GM18873 (cell line): ENCODE measurements around the gene PRIM1.
"Not testable (repeated sequence)": the region's sequence is repeated elsewhere in the genome, so short reads cannot be mapped to it uniquely, and the experiment has no call there.

Source experiments
- ATAC-seq: cut with Tn5 transposase; IDR thresholded peaks from one replicate; pipeline ENCODE4 v1.9.1; 2021; ENCODE audit warnings: mild to moderate bottlenecking, moderate library complexity, moderate number of reproducible peaks; ENCODE audit not compliant: unreplicated experiment, low FRiP score

The PRIM1 gene

DNA sequence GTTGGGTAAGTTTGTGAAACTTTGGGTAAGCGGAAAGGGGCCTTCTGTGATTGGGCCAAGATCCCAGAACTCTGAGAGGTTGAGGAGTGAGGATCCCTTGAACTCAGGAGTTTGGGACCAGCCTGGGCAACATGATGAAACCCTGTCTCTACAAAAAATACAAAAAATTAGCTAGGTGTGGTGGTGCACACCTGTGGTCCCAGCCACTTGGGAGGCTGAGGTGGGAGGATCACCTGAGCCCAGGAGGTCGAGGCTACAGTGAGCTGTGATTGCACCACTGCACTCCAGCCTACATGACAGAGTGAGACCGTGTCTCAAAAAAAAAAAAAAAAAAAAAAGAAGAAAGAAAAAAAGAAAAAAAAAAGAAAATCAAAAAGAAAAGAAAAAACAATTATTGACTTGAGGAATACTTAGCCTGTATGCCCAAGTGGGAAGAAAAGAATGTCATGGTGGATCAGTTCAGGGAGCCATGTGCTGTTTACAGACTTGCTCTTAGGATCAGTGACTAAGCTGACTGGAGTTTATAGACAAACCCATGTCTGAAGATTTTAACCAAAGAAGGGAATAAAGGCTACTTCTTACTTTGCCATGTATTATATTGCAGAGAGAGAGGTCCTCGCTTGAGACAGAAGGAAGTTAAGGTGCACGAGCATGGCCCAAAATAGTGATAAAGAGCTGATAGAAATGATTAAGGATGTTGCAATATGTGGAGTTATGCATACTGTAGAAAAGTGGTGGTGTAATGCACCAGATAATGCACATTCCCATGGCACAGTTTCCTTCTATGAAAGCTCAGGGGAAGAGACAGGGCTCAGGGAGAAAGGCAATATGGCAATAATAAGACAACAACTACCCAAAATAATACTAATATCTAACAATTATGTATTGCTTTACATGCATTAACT is 11.9 kb upstream of the PRIM1 start:
- ATAC-seq: no peak

DNA sequence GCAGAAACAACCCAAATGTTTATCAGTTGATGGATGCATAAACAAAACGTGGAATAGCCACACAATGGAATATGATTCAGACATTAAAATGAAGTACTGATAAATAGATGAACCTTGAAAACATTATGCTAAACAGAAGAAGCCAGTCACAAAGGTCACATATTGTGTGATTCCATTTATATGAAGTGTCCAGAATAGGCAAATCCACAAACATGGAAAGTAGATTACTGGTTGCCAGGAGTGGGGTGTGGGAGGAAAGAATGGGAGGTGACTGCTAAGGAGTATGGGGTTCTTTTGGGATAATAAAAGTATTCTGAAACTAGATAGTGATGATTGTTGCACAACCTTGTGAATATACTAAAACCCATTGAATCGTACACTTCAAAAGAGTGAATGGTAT is 9.7 kb upstream of the PRIM1 start:
- ATAC-seq: no peak

GRCh38 chr12:56760460-56760859 is 8.3 kb upstream of the PRIM1 start:
- ATAC-seq: no peak

DNA sequence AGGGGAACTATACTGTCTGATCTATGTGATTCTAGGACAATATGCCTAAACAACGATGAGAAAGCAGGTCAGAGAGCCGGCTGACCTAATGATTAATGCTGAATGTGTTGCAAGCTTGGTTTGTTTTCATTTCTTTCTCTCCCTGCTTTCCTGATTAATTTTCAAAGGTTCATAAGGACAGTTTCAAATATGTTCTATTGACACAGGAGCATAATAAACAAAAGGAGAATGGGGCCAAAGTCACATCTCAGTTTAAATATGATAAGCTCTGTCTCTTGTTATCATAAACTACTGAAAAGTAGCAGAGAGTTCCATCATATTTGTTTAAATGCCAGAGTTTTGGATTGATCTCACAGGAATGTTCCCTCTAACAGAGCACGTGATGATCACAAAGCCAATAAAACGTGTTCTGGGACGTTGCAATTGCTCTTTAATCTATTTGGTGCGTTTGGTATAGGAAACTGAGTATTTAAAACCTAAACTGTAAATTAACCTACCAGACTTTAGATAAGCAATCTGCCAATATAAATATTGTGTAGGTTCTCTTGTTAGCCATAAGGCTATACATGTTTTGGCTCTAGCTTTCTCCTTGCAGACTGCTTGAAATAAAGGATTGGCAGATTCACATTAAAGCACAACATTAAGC is 7.3 kb upstream of the PRIM1 start:
- no peak for ATAC-seq

DNA sequence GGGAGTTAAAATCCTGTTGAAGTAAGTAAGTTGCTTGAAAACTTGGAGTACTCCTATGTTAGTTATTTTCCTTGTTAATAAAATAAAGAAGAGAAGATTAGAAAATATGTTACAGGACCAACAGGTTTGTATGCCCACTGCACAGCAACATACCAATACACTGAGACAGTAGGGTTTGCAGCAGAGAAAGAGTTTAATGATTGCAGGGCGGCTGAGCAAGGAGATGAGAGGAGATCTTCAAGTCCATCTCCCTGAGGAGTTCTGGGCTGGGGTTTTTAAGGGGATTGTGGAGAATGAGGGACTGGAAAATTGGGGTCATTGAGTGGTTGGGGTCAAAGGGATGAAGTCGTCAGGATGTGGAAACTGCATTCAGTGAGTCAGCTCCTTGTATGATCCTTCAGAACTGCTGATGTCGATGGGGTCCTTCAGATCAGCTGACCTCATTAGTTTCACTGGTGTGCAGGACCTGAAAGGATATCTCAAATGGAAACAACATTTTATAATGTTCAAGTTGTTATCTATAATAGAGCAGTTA is 6.7 kb upstream of the PRIM1 start:
- ATAC-seq: no peak

- not testable (repeated sequence) for ATAC-seq
Measured at GRCh38 chr12:56757971-56758370, 5.8 kb upstream of the PRIM1 start.

DNA sequence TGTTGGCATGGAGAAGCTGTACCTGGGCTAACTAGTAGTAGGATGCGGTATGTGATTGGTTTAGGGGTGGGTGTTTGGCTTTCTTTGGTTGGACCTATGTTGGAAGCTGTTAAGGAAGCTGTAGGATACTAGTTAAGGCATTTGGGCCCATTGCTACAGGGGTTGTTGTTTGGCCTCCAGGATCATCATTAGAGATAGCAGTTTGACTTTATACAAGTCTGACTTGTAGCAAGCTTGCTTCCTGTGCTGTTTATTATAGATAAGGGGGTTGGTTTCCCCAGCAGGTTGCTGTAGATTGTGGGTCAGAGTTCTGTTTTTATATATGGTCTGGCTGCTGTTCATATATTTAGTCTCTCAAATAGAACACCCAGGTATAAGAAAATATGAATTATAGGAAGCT is 1.4 kb upstream of the PRIM1 start:
- ATAC-seq: no peak

- not testable (repeated sequence) for ATAC-seq
Measured at GRCh38 chr12:56750596-56750995, 1.5 kb downstream of the PRIM1 start.

- no peak for ATAC-seq
Measured at GRCh38 chr12:56749853-56750252, 2.3 kb downstream of the PRIM1 start.

GRCh38 chr12:56749359-56749758 is 2.8 kb downstream of the PRIM1 start:
- ATAC-seq: no peak

- no peak for ATAC-seq
Measured at GRCh38 chr12:56728139-56728861, 23.8 kb downstream of the PRIM1 start.

- not testable (repeated sequence) for ATAC-seq
Measured at GRCh38 chr12:56726196-56726675, 25.9 kb downstream of the PRIM1 start.

DNA sequence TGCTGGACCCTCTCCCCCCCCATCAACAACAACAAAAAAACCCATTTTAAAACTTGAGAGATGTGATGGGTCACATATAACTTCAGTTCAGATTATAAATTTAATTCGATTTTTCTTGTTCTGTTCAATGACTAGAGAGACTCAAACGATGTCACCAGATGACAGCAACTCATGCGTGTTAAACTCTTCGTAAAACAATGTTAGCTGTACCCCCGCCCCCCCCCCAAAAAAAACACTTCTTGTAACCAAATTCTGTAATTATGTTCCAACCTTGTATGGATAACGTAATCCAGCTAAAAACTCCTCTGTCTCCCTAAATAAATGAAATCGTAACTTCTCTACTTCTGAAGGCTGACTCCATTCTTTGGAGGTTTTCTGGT is 26.4 kb downstream of the PRIM1 start:
- ATAC-seq: no peak

- ATAC-seq: peak; percentile 94
Measured at GRCh38 chr12:56724972-56725722, 27.0 kb downstream of the PRIM1 start, which contains the start of gene NACA. Gene NACA, minus strand, starts transcription at chr12:56725299. Its CDS starts 778 bp downstream, at chr12:56724521.

DNA sequence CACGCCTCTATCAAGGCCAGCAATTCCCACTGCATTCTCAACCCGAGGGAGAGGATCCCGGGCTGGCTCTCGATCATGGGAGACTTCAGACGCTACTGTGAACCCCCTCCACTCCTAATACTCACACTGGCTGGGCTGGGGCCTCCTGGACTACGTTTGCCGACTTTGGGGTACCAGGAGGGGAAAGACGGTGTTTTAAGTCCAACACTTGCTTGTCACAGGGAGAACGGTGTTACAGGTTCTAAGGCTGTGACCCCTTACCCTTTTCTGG is 27.5 kb downstream of the PRIM1 start:
- no peak for ATAC-seq

GRCh38 chr12:56723889-56724700 is 28.0 kb downstream of the PRIM1 start:
- no peak for ATAC-seq

DNA sequence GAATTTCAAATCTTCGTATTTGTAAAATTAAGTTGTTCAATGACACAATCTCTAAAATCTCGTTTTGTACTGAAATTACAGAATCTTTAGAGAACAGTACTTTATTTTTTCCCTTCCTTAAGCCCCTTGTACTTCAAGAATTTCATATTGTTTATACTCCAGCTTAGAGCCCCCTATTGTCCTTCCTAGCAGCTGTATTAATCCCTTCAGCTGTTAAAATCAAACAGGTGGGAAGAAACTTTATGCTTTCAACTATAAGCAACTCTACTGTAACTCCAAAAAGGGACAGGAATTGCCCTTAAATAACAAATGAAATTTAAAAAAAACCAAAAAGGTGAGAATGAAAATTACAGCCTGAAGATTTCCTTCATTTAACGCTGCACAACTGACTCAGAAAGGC is 28.8 kb downstream of the PRIM1 start:
- ATAC-seq: no peak

DNA sequence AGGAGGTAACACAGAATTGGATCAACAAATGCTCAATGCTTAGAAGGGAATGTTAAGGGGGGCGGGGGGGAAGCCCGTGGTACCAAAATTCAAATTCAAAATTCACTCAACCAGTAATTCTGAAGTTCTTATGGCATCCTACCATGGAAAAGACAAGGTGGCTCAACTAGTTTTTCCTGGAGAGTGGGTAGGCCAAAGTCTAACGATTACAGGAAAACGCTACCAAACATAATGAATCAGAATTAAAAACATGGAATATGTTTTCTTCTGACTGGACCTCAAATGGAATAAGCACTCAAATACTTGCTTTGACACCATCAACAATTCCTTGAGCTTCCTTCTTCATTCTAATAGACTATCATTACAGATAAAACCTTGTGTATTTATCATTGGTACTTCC is 29.3 kb downstream of the PRIM1 start:
- ATAC-seq: no peak

- ATAC-seq: no peak
Measured at GRCh38 chr12:56721721-56722120, 30.4 kb downstream of the PRIM1 start.
